H1 (cell line): Measurements from ENCODE around the gene PKP1. TPM values are rescaled to one million over a fixed set of nuclear protein-coding genes. Genes with fewer than 3 reads are reported as not detected.

Source experiments
- CTCF ChIA-PET: fragments of 300-600 bp; sonication (Branson Sonifier 250); formaldehyde crosslinking; loops from one replicate; lab custom pipeline; 2021; ENCODE audit not compliant: partially characterized antibody; lab: Charles Lee
- POLR2A ChIA-PET: fragments of 300-600 bp; sonication (Branson Sonifier 250); formaldehyde crosslinking; loops from one replicate; lab custom pipeline; 2021; ENCODE audit warnings: inconsistent platforms; ENCODE audit not compliant: partially characterized antibody; lab: Charles Lee
- DNase-seq, 2 experiments: peaks; one replicate each; pipeline versions ENCODE4 v3.0.0 to v3.0.0-alpha.2; 2010 to 2022; ENCODE audit warnings: low spot score in 2 of 2, low read depth in 1 of 2, mixed read lengths in 1 of 2
- FAIRE-seq: peaks from 2 replicates; lab custom pipeline; 2011; peaks lifted over from hg19 to GRCh38; lab: Jason Lieb, UNC
- H2AFZ ChIP-seq: 2 replicates; pipeline ENCODE4 v1.8.1; 2012; ENCODE audit warnings: low read length, inconsistent platforms
- H2AK5ac ChIP-seq: 2 replicates; pipeline ENCODE4 v1.6.1; 2013; ENCODE audit warnings: low read depth, low read length
- H2BK120ac ChIP-seq: replicated peaks from 2 replicates; pipeline ENCODE3; 2013; ENCODE audit warnings: low read depth, low read length, inconsistent platforms
- H2BK12ac ChIP-seq: 2 replicates; pipeline ENCODE4 v1.6.1; 2013; ENCODE audit warnings: low read depth, low read length
- H2BK15ac ChIP-seq: 2 replicates; pipeline ENCODE4 v1.6.1; 2013; ENCODE audit warnings: low read length
- H2BK20ac ChIP-seq: 2 replicates; pipeline ENCODE4 v1.6.1; 2013; ENCODE audit warnings: low read length
- H2BK5ac ChIP-seq: 2 replicates; pipeline ENCODE4 v1.6.1; 2013; ENCODE audit warnings: low read depth, low read length
- H3K14ac ChIP-seq: 2 replicates; pipeline ENCODE4 v1.6.1; 2013; ENCODE audit warnings: inconsistent platforms; ENCODE audit not compliant: insufficient read length
- H3K18ac ChIP-seq: 2 replicates; pipeline ENCODE4 v1.6.1; 2013; ENCODE audit warnings: low read length; ENCODE audit errors: extremely low read depth
- H3K23ac ChIP-seq: 2 replicates; pipeline ENCODE4 v1.6.1; 2013; ENCODE audit warnings: inconsistent platforms; ENCODE audit not compliant: insufficient read length
- H3K23me2 ChIP-seq: 2 replicates; pipeline ENCODE4 v1.6.1; 2013; ENCODE audit warnings: low read depth, low read length
- H3K27ac ChIP-seq: 2 replicates; pipeline ENCODE4 v1.6.1; 2011; ENCODE audit warnings: low read depth, low read length, inconsistent platforms
- H3K27me3 ChIP-seq, 4 experiments: replicated peaks in 1 of 4; 1 replicate in 1 of 4; 2 replicates in 3 of 4; pipeline versions ENCODE4 v1.6.1 to v1.8.1; 2011 to 2013; ENCODE audit warnings: low read length in 3 of 4, mild to moderate bottlenecking in 3 of 4, inconsistent platforms in 2 of 4, mixed read lengths in 2 of 4, moderate library complexity in 1 of 4; ENCODE audit not compliant: control insufficient read depth in 3 of 4, insufficient read depth in 3 of 4; ENCODE audit errors: extremely low read depth in 1 of 4
- H3K36me3 ChIP-seq, 4 experiments: 2 replicates each; pipeline versions ENCODE4 v1.6.1 to v1.8.1; 2011 to 2013; ENCODE audit warnings: mild to moderate bottlenecking in 4 of 4, low read length in 3 of 4, moderate library complexity in 2 of 4, control low read depth in 1 of 4, inconsistent platforms in 1 of 4; ENCODE audit not compliant: insufficient read depth in 4 of 4, control insufficient read depth in 2 of 4
- H3K4ac ChIP-seq: replicated peaks from 2 replicates; pipeline ENCODE3; 2013; ENCODE audit warnings: low read length, low read depth, mixed read lengths, inconsistent platforms; ENCODE audit not compliant: insufficient read length
- H3K4me1 ChIP-seq, 4 experiments: replicated peaks in 1 of 4; 1 replicate in 1 of 4; 2 replicates in 3 of 4; pipeline versions ENCODE4 v1.6.1 to v1.8.1; 2011 to 2013; ENCODE audit warnings: low read length in 3 of 4, inconsistent platforms in 2 of 4, mixed read lengths in 1 of 4; ENCODE audit not compliant: insufficient read depth in 4 of 4, control insufficient read depth in 3 of 4
- H3K4me2 ChIP-seq, 2 experiments: 2 replicates each; pipeline versions ENCODE4 v1.6.1 to v1.8.1; 2011 to 2013; ENCODE audit warnings: low read depth in 2 of 2, low read length in 2 of 2, control low read depth in 1 of 2, inconsistent platforms in 1 of 2, mild to moderate bottlenecking in 1 of 2; ENCODE audit not compliant: insufficient read depth in 1 of 2
- H3K4me3 ChIP-seq, 4 experiments: fragments of 200-600, 300-600 bp in 1 of 4; sonication (generic), shearing (Covaris generic), sonication (Bioruptor Twin) in 1 of 4; 2 replicates each; pipeline versions ENCODE4 v1.5.1 to v1.8.1; 2011 to 2016; ENCODE audit warnings: low read length in 4 of 4, low read depth in 3 of 4, control low read depth in 2 of 4, inconsistent platforms in 2 of 4, mild to moderate bottlenecking in 2 of 4, mixed read lengths in 1 of 4, moderate library complexity in 1 of 4; ENCODE audit not compliant: insufficient read depth in 2 of 4; ENCODE audit errors: extremely low read depth in 1 of 4
- H3K56ac ChIP-seq: replicated peaks from 2 replicates; pipeline ENCODE3; 2013; ENCODE audit warnings: low read depth, mild to moderate bottlenecking, mixed read lengths, low read length, inconsistent platforms; ENCODE audit not compliant: insufficient read length
- H3K79me1 ChIP-seq: 2 replicates; pipeline ENCODE4 v1.6.1; 2013; ENCODE audit warnings: low read depth, low read length, control low read depth
- H3K79me2 ChIP-seq, 2 experiments: 2 replicates each; pipeline versions ENCODE4 v1.6.1 to v1.8.1; 2012 to 2013; ENCODE audit warnings: low read length in 2 of 2, mild to moderate bottlenecking in 2 of 2, inconsistent platforms in 1 of 2; ENCODE audit not compliant: insufficient read depth in 2 of 2, control insufficient read depth in 1 of 2
- H3K9ac ChIP-seq, 4 experiments: replicated peaks in 1 of 4; 1 replicate in 1 of 4; 2 replicates in 3 of 4; pipeline versions ENCODE4 v1.6.1 to v1.8.1; 2011 to 2013; ENCODE audit warnings: low read depth in 3 of 4, low read length in 3 of 4, control low read depth in 2 of 4, mild to moderate bottlenecking in 2 of 4, moderate library complexity in 2 of 4, inconsistent platforms in 1 of 4; ENCODE audit errors: extremely low read depth in 1 of 4
- H3K9me3 ChIP-seq, 2 experiments: 2 replicates each; pipeline versions ENCODE4 v1.6.1 to v1.8.1; 2012 to 2013; ENCODE audit warnings: mild to moderate bottlenecking in 2 of 2, moderate library complexity in 2 of 2, control low read depth in 1 of 2, inconsistent platforms in 1 of 2, low read depth in 1 of 2, low read length in 1 of 2, mixed read lengths in 1 of 2; ENCODE audit not compliant: insufficient read depth in 2 of 2
- H4K20me1 ChIP-seq, 2 experiments: replicated peaks in 1 of 2; 2 replicates each; pipeline versions ENCODE3 to v1.8.1; 2011 to 2013; ENCODE audit warnings: inconsistent platforms in 2 of 2, low read length in 2 of 2, mild to moderate bottlenecking in 1 of 2; ENCODE audit not compliant: insufficient read depth in 2 of 2, control insufficient read depth in 1 of 2
- H4K5ac ChIP-seq: 2 replicates; pipeline ENCODE4 v1.6.1; 2013; ENCODE audit warnings: low read length, low read depth, mixed read lengths, inconsistent platforms; ENCODE audit not compliant: insufficient read length
- H4K8ac ChIP-seq: 2 replicates; pipeline ENCODE4 v1.8.0; 2013; ENCODE audit warnings: mild to moderate bottlenecking, moderate library complexity, low read length, inconsistent platforms; ENCODE audit not compliant: insufficient read depth; ENCODE audit errors: extremely low read depth
- H4K91ac ChIP-seq: replicated peaks from 2 replicates; pipeline ENCODE3; 2013; ENCODE audit warnings: low read length, mixed read lengths, inconsistent platforms; ENCODE audit not compliant: insufficient read length
- FOSL1 ChIP-seq: IDR thresholded peaks from 2 replicates; pipeline ENCODE4 v1.6.1; 2011; ENCODE audit warnings: mild to moderate bottlenecking, low read depth, low read length, moderate library complexity; ENCODE audit not compliant: insufficient read depth
- JUN ChIP-seq: IDR thresholded peaks from 2 replicates; pipeline ENCODE4 v1.6.1; 2011; ENCODE audit warnings: low read depth, mild to moderate bottlenecking, improper control_type of control experiment, low read length
- WGBS, 2 experiments: shearing (Covaris generic) in 1 of 2; methylation state at CpG; one replicate each; pipeline versions ENCODE4 v1.1.6 to v1.1.7; 2013 to 2015; ENCODE audit warnings: low lambda C conversion rate in 2 of 2, mixed read lengths in 2 of 2, inconsistent platforms in 1 of 2, low coverage in 1 of 2, missing lambda C conversion rate in 1 of 2; ENCODE audit not compliant: insufficient replicate concordance in 2 of 2, insufficient coverage in 1 of 2, insufficient read length in 1 of 2; ENCODE audit errors: extremely low coverage in 1 of 2, missing lambda C conversion rate in 1 of 2; 5-methylcytosine and 5-hydroxymethylcytosine counted together
- polyA plus RNA-seq, 7 experiments: library from polyadenylated mRNA; depleted of rRNA in 3 of 7; stranded (reverse) in 5 of 7; unstranded in 2 of 7; fragments of >200 nt in 5 of 7; fragments of 200-250 nt in 2 of 7; gene quantifications; 1 replicate in 5 of 7; 2 replicates in 1 of 7; 4 replicates in 1 of 7; pipeline versions ENCODE4 v1.2.1 to v1.2.3, GENCODE V29; 2011 to 2013; ENCODE audit warnings: missing spikeins in 2 of 7, mixed read lengths in 2 of 7
- total RNA-seq: library from RNA; stranded (reverse); fragmentation: NEBNext Ultra II Directional; extraction: Animal tissue kit (Norgen Biotek cat#: 25700); gene quantifications from 2 replicates; pipeline ENCODE4 v1.2.1, GENCODE V29; 2021

The PKP1 gene
- total and polyA plus RNA-seq, 2 of the 8 experiments (the other 6 are each of a cell fraction or from before 2014, with no cell fraction given): 0.21 to 0.95 TPM

- TF ChIP-seq FOSL1 (no peak), JUN (no peak)
- TF ChIP-seq, all 59 proteins: peak for 0
- Histone ChIP-seq H3K14ac (no peak overlapping the region), H3K4me3 (no peak overlapping the region), H4K5ac (no peak overlapping the region), H3K4ac (no peak overlapping the region), H3K9me3 (peaks cover 0 to 6% of the 10 kb centered on the region in 2 experiments; a peak in 2 of 4 replicates), H2BK120ac (no peak overlapping the region), H3K18ac (no peak overlapping the region), H3K56ac (no peak overlapping the region), H3K79me1 (no peaks in the 10 kb centered on the region), H3K27me3 (no peaks in the 10 kb centered on the region), H2BK15ac (no peak overlapping the region), H2BK20ac (no peak overlapping the region), H2AK5ac (no peak overlapping the region), H2BK12ac (no peak overlapping the region), H3K4me2 (no peak overlapping the region), H3K23ac (no peak overlapping the region), H2AFZ (no peak overlapping the region), H3K36me3 (no peaks in the 10 kb centered on the region), H3K79me2 (no peaks in the 10 kb centered on the region), H3K23me2 (no peaks in the 10 kb centered on the region), H4K20me1 (no peaks in the 10 kb centered on the region), H2BK5ac (no peak overlapping the region), H3K4me1 (no peaks in the 10 kb centered on the region), H3K27ac (no peak overlapping the region), H3K9ac (no peak overlapping the region), H4K91ac (no peak overlapping the region), H4K8ac (no peak overlapping the region)
- CTCF ChIA-PET: interaction anchor here (0.7 to 2.3 kb wide), 4 partner anchors 14 to 43 kb away, joined by 3 to 6 read pairs (median 4); partner anchors contain the start of gene PKP1
- POLR2A ChIA-PET: no interaction called here
- FAIRE-seq (no peak), DNase-seq (no peak)
- WGBS, 2 experiments: 90% methylated on average over 2 of the region's 3 CpGs; no CpG with 5 or more reads in 1 of the 2 experiments
Measured at GRCh38 chr1:201240171-201240570, 43.1 kb upstream of the PKP1 start.
